HG02885 (cell line): ENCODE results near the gene RBX1.

Experiments
- ATAC-seq: cut with Tn5 transposase; IDR thresholded peaks from one replicate; pipeline ENCODE4 v1.9.1; 2021; ENCODE audit warnings: mild to moderate bottlenecking; ENCODE audit not compliant: unreplicated experiment, poor library complexity

The RBX1 gene

GRCh38 chr22:41021061-41021612 is 70.0 kb downstream of the RBX1 start:
- no peak for ATAC-seq

GRCh38 chr22:41021613-41022454 is 70.7 kb downstream of the RBX1 start:
- peak; percentile 71 for ATAC-seq

- ATAC-seq = peak; percentile 65
Observed at GRCh38 chr22:41022470-41023298, 71.5 kb downstream of the RBX1 start.
